WTC11 (cell line): ENCODE data around the gene BMP8A.

Source experiments
- CREB1 ChIP-seq: sonication (generic); formaldehyde crosslinking; IDR thresholded peaks from 2 replicates; pipeline ENCODE4 v1.8.0; 2023; ENCODE audit warnings: mild to moderate bottlenecking, missing genetic modification reagents
- CTCF ChIP-seq: fragments of 200-600 bp; IDR thresholded peaks from 2 replicates; pipeline ENCODE4 v1.8.0; 2022; ENCODE audit warnings: antibody characterized with exemption
- ELF4 ChIP-seq: sonication (generic); formaldehyde crosslinking; IDR thresholded peaks from 2 replicates; pipeline ENCODE4 v1.8.1; 2022; ENCODE audit warnings: low read depth, mild to moderate bottlenecking, moderate library complexity, missing genetic modification reagents
- EMX1 ChIP-seq: fragments of 250-450 bp; sonication (Bioruptor Pico); IDR thresholded peaks from 2 replicates; pipeline ENCODE4 v1.8.0; 2021; ENCODE audit warnings: mild to moderate bottlenecking
- HMGA2 ChIP-seq: fragments of 250-450 bp; sonication (Bioruptor Pico); IDR thresholded peaks from 2 replicates; pipeline ENCODE4 v1.4.0; 2021; ENCODE audit warnings: mild to moderate bottlenecking, moderate library complexity
- HMGXB4 ChIP-seq: sonication (generic); formaldehyde crosslinking; IDR thresholded peaks from 2 replicates; pipeline ENCODE4 v1.8.1; 2023; ENCODE audit warnings: mild to moderate bottlenecking, moderate library complexity, missing genetic modification reagents
- MAX ChIP-seq: sonication (generic); formaldehyde crosslinking; IDR thresholded peaks from 2 replicates; pipeline ENCODE4 v1.8.0; 2022; ENCODE audit warnings: mild to moderate bottlenecking, missing genetic modification reagents
- NFE2L1 ChIP-seq: sonication (generic); formaldehyde crosslinking; IDR thresholded peaks from 2 replicates; pipeline ENCODE4 v1.8.1; 2023; ENCODE audit warnings: missing genetic modification reagents
- OVOL2 ChIP-seq: fragments of 250-450 bp; sonication (Bioruptor Pico); IDR thresholded peaks from 2 replicates; pipeline ENCODE4 v1.9.0; 2021; ENCODE audit warnings: mild to moderate bottlenecking, borderline replicate concordance
- PREB ChIP-seq: sonication (generic); formaldehyde crosslinking; IDR thresholded peaks from 2 replicates; pipeline ENCODE4 v1.8.1; 2022; ENCODE audit warnings: mild to moderate bottlenecking, missing genetic modification reagents, moderate library complexity, borderline replicate concordance
- RORB ChIP-seq: fragments of 250-450 bp; sonication (Bioruptor Pico); IDR thresholded peaks from 2 replicates; pipeline ENCODE4 v1.9.0; 2021; ENCODE audit warnings: mild to moderate bottlenecking
- STAT6 ChIP-seq: sonication (generic); formaldehyde crosslinking; conservative IDR thresholded peaks from 2 replicates; pipeline ENCODE4 v1.8.1; 2023; ENCODE audit warnings: mild to moderate bottlenecking, low read depth, missing genetic modification reagents, moderate library complexity
- TP53 ChIP-seq: sonication (generic); formaldehyde crosslinking; IDR thresholded peaks from 2 replicates; pipeline ENCODE4 v1.8.1; 2023; ENCODE audit warnings: mild to moderate bottlenecking, missing genetic modification reagents
- ZNF317 ChIP-seq: sonication (generic); formaldehyde crosslinking; IDR thresholded peaks from 2 replicates; pipeline ENCODE4 v1.8.1; 2023; ENCODE audit warnings: low read depth, mild to moderate bottlenecking, moderate library complexity, missing genetic modification reagents, borderline replicate concordance

GRCh38 chr1:39462074-39462473 is 29.4 kb upstream of the BMP8A start:
- no peak for TF ChIP-seq RORB
- TF ChIP-seq CTCF: no peak
- TF ChIP-seq EMX1 (CRISPR knock-in tag): no peak
- no peak for TF ChIP-seq ELF4
- TF ChIP-seq NFE2L1: no peak
- TF ChIP-seq MAX (CRISPR knock-in tag): no peak
- no peak for TF ChIP-seq ZNF317
- TF ChIP-seq STAT6 (CRISPR knock-in tag): no peak
- TF ChIP-seq CREB1 (CRISPR knock-in tag): no peak
- no peak for TF ChIP-seq PREB
- TF ChIP-seq OVOL2 (CRISPR knock-in tag): no peak
- TF ChIP-seq HMGA2: no peak
- no peak for TF ChIP-seq HMGXB4
- no peak for TF ChIP-seq TP53 (CRISPR knock-in tag)
